Duodenal mucosa (tissue), 2 donors: Measurements from ENCODE around the gene LRRTM2.

Experiments used
- H3K27ac ChIP-seq: one replicate; pipeline ENCODE4 v1.7.0; 2013; ENCODE audit warnings: low read depth, low read length
- H3K27me3 ChIP-seq, 2 donors: one replicate each; pipeline ENCODE4 v1.7.0; 2013; ENCODE audit warnings: low read length in 2 of 2, control low read depth in 1 of 2; ENCODE audit not compliant: insufficient read depth in 2 of 2, control insufficient read depth in 1 of 2
- H3K36me3 ChIP-seq, 2 donors: one replicate each; pipeline ENCODE4 v1.7.0; 2013; ENCODE audit warnings: low read length in 2 of 2, control low read depth in 1 of 2; ENCODE audit not compliant: insufficient read depth in 2 of 2, control insufficient read depth in 1 of 2
- H3K4me1 ChIP-seq, 2 donors: one replicate each; pipeline ENCODE4 v1.7.0; 2013; ENCODE audit warnings: low read length in 2 of 2, control low read depth in 1 of 2; ENCODE audit not compliant: insufficient read depth in 2 of 2, control insufficient read depth in 1 of 2
- H3K4me3 ChIP-seq, 2 donors: one replicate each; pipeline ENCODE4 v1.7.0; 2013; ENCODE audit warnings: low read length in 2 of 2, low read depth in 1 of 2
- H3K9ac ChIP-seq, 2 donors: one replicate each; pipeline ENCODE4 v1.7.0; 2013; ENCODE audit warnings: low read length in 2 of 2, low read depth in 1 of 2
- H3K9me3 ChIP-seq, 2 donors: one replicate each; pipeline ENCODE4 v1.7.0; 2013; ENCODE audit warnings: low read length in 2 of 2, control low read depth in 1 of 2; ENCODE audit not compliant: control insufficient read depth in 1 of 2

LRRTM2 gene

DNA sequence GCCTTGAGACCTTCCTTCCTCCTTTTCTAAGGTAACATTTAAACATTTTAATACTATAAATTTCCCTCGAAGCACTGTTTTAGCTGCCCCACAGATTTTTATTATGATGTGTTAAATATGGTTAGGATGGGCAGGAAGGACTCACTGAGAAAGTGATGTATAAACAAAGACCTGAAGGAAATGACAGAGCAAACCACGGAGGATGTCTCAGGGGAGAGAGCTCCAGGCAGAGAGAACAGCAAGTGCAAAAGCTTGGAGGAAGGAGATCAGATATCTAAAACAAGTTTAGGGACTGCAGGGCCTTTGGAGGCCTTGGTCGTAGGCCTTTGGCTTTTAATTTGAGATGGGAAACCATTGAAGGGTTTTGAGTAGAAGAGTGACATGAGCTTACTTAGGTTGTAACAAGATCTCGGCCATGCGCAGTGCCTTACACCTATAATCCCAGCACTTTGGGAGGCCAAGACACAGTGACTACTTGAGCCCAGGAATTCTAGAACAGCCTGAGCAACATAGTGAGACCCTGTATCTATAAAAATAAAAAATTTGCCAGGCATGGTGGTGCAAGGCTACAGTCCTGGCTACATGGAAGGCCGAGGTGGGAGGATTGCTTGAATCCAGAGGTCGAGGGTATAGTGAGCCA lies 35.5 kb upstream of the LRRTM2 start:
- no peaks in the 10 kb centered on the region for H3K4me1 ChIP-seq
- H3K27me3 ChIP-seq: no peaks in the 10 kb centered on the region
- H3K36me3 ChIP-seq: peaks cover 4 to 47% of the 10 kb centered on the region in 2 donors
- H3K9ac ChIP-seq: no peak overlapping the region
- H3K4me3 ChIP-seq: no peak overlapping the region
- H3K27ac ChIP-seq: no peak overlapping the region
- no peaks in the 10 kb centered on the region for H3K9me3 ChIP-seq

DNA sequence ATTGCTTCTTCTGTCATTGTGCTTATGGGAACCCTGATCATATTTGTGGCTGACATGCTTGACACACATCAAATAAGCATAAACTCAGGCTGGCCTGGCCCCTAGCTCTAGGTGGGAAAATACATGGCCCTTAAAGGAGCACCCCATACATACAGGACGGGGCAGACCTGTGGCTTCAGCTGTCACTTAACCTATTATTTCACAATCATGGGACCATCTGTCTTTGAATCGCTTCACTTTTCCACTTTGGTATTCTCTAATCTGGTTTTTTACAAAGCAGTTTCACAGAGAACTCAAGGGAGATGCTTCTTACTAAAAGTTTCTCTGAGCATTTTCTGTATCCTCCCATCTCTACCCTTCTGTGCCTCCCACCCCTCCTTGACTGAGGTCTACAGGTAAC lies 34.6 kb upstream of the LRRTM2 start:
- H3K4me3 ChIP-seq: no peak overlapping the region
- no peak overlapping the region for H3K27ac ChIP-seq
- H3K27me3 ChIP-seq: no peaks in the 10 kb centered on the region
- no peak overlapping the region for H3K9ac ChIP-seq
- H3K36me3 ChIP-seq: peaks cover 11 to 48% of the 10 kb centered on the region in 2 donors
- H3K9me3 ChIP-seq: no peaks in the 10 kb centered on the region
- no peaks in the 10 kb centered on the region for H3K4me1 ChIP-seq

DNA sequence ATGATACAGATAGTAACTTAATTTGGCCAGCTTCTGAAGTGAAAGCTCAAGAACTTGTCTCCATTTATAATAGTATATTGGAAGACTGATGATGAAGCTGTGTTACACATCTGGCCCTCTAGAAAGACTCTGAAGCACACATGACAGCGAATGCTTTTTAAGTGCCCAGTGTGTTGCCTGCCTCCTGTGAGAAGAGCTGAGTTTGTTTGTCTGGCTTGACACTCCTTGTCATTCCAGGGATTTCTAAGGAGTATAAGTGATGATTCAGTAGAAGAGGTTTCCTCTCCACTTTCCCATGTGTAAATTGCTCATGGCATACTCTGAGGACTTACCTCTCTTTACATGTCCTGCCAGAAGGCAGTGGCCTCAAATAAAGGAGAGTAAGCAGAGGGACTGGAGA lies 30.4 kb upstream of the LRRTM2 start:
- H3K36me3 ChIP-seq: peaks cover 21 to 49% of the 10 kb centered on the region in 2 donors
- no peak overlapping the region for H3K4me3 ChIP-seq
- no peaks in the 10 kb centered on the region for H3K9me3 ChIP-seq
- no peaks in the 10 kb centered on the region for H3K27me3 ChIP-seq
- no peak overlapping the region for H3K9ac ChIP-seq
- peaks cover 0 to 7% of the 10 kb centered on the region in 2 donors for H3K4me1 ChIP-seq
- H3K27ac ChIP-seq: no peak overlapping the region

DNA sequence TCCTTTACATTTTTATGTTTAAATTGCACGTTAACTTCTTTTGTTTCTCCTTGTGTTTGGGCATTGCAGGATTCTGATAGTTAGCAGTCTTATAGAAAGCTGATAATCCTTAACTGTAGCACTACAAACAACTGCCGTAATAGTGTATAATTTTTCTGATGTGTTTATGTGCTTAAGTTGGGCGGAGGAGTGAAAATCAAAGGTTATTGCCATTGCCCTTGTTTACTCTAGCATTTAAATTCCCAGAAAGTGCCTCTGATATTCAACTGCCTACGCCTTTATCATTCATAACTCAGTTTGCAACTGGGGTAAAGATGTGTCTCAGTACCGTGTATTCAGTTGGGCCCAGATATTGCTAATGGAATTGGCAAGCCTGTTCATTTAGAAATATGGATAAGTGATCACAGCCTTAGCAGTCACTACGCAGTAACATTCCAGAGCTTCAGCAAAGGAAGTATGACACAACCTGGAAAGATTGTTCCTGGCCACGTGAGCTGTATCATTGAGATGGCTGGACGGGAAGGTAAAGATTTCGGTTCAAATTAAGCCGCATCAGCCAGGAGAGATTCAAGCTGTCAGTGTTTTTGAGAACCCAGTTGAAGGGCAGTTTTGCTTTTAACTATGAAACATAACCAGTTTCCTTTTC lies 28.1 kb upstream of the LRRTM2 start:
- H3K9ac ChIP-seq: no peak overlapping the region
- H3K4me1 ChIP-seq: peaks cover 0 to 7% of the 10 kb centered on the region in 2 donors
- no peaks in the 10 kb centered on the region for H3K27me3 ChIP-seq
- H3K9me3 ChIP-seq: no peaks in the 10 kb centered on the region
- peaks cover 25 to 49% of the 10 kb centered on the region in 2 donors for H3K36me3 ChIP-seq
- H3K4me3 ChIP-seq: no peak overlapping the region
- no peak overlapping the region for H3K27ac ChIP-seq

DNA sequence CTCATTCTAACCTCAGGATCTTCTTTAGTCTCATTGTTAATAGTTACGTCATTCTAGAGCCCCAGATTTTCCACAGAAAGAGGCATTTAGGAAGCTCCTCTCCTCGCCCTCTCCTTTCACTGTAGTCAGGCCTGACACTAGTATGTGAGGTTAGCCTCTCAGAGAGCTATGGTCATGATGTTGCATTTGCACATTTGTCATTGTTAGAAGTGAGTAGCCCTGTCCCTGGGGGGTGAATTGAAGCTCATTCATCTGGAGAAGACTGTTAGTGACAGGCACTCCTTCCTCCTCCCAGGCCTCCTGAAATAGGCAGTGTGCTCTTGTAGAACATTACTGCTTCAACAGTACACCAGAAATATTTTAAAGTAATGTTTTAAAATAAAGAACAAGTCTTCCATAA lies 26.6 kb upstream of the LRRTM2 start:
- Histone ChIP-seq H3K27ac (no peak overlapping the region), H3K9ac (no peak overlapping the region), H3K27me3 (no peaks in the 10 kb centered on the region), H3K9me3 (no peaks in the 10 kb centered on the region), H3K36me3 (peaks cover 28 to 49% of the 10 kb centered on the region in 2 donors), H3K4me3 (no peak overlapping the region), H3K4me1 (peaks cover 0 to 7% of the 10 kb centered on the region in 2 donors)

DNA sequence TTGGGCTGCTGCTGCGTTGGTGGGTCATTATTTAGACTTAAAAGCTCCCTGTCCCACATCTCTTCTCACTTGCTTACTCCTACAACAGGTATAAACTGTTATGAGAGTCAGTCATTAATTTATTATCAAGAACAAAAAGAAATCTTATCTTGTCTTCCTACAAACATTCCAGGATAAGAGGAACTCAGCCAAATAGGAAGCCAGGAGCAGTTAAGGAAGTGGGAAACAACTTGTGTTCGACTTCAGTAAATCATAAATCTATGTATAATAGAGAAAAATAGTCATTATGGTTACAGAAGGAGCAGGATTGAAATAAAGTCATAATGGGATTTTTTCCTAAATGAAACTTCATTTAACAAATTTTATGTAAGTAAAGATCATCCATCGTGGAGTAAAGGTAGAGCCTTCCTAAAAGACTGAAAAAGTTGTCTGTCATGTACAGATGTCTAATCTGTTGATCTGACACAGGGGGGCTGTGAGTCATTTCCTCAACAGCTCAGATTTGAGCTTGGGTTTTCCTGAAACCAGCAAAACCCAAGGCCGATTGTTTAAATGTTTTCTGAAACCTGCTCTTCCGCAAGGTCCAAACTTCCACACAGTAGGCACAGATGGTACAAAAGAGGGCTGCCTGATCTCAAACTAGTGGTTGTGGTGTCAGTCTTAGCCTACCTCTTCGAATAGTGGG lies 25.3 kb upstream of the LRRTM2 start:
- H3K9ac ChIP-seq: no peak overlapping the region
- no peaks in the 10 kb centered on the region for H3K27me3 ChIP-seq
- peaks cover 34 to 41% of the 10 kb centered on the region in 2 donors for H3K36me3 ChIP-seq
- no peak overlapping the region for H3K27ac ChIP-seq
- no peak overlapping the region for H3K4me3 ChIP-seq
- no peaks in the 10 kb centered on the region for H3K9me3 ChIP-seq
- peaks cover 0 to 7% of the 10 kb centered on the region in 2 donors for H3K4me1 ChIP-seq

DNA sequence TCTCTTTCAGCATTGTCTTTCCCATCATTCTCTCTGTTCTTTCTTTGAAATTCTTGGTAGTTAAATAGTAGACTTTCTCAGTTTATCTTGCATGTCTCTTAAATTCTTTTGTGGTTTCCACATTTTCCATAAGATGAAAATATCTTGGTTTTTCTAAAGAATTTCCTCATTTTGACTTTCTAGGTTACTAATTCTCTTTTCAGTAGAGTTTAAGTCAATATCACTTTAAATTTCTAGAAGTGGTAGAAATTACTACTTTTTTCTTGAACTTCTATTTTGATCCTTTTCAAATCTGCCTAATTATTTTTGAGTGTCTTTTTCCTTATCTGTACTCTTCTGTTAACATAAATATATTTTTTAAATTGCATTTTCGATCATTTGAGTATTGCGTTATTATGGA lies 23.6 kb upstream of the LRRTM2 start:
- no peaks in the 10 kb centered on the region for H3K27me3 ChIP-seq
- H3K9me3 ChIP-seq: no peaks in the 10 kb centered on the region
- no peak overlapping the region for H3K9ac ChIP-seq
- H3K4me1 ChIP-seq: peaks cover 0 to 7% of the 10 kb centered on the region in 2 donors
- H3K36me3 ChIP-seq: peaks cover 23 to 29% of the 10 kb centered on the region in 2 donors
- H3K27ac ChIP-seq: no peak overlapping the region
- H3K4me3 ChIP-seq: no peak overlapping the region

DNA sequence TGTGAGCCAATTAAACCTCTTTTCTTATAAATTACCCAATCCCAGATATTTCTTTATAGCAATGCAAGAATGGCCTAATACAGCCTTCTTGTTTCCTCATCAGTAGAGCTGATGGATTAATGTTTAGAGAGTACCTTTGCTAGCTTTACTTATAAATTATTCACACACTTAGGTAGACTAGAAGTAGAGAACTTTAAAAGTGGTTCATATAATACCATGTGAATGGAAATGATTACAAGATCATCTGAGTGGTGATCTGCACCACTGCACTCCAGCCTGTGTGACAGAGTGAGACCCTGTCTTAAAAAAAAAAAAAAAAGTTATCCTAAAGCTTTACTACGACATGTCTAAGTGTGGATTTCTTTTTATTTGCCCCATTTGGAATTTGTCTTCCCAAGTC lies 23.2 kb upstream of the LRRTM2 start:
- H3K9ac ChIP-seq: no peak overlapping the region
- no peak overlapping the region for H3K27ac ChIP-seq
- no peak overlapping the region for H3K4me3 ChIP-seq
- H3K4me1 ChIP-seq: peaks cover 0 to 6% of the 10 kb centered on the region in 2 donors
- H3K36me3 ChIP-seq: peaks cover 20 to 25% of the 10 kb centered on the region in 2 donors
- H3K27me3 ChIP-seq: no peaks in the 10 kb centered on the region
- no peaks in the 10 kb centered on the region for H3K9me3 ChIP-seq

DNA sequence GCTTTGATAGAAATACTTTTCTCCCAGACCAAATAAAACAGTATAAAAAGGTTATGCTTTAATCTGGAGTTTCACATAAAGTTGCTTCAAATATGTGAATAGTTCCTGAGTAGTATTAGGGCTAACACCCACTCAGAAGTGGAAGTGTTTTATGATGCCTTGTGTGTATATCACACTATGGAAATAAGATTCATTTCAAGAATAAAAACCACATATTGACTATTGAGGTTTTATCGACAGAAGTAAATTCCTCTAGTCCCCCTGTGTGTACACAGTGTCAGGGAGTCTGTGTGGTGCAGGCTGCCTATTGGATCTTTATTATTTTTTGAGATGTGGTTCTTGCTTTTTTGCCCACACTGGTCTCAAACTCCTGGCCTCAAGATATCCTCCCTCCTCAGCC lies 20.8 kb upstream of the LRRTM2 start:
- no peaks in the 10 kb centered on the region for H3K4me1 ChIP-seq
- H3K4me3 ChIP-seq: no peak overlapping the region
- peaks cover 21 to 30% of the 10 kb centered on the region in 2 donors for H3K36me3 ChIP-seq
- no peak overlapping the region for H3K27ac ChIP-seq
- no peaks in the 10 kb centered on the region for H3K27me3 ChIP-seq
- H3K9ac ChIP-seq: no peak overlapping the region
- H3K9me3 ChIP-seq: no peaks in the 10 kb centered on the region

DNA sequence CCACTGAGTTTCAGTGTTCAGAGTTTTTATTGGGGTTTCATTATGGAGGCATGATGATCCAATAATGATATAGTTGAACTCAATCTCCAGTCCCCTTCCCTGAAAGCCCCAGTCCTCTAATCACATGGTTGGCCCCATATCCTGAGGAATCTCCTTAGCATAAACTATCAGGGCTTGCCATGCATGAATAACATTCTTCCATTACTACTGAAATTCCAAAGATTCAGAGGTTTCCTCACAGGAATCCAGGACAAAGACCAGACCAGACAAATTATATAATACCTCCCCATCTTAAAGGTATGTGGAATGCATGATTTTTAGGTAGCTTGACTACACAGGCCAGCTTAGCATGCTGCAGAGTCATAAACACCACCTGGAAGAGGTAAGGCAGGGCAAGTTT lies 15.5 kb upstream of the LRRTM2 start:
- H3K9ac ChIP-seq: no peak overlapping the region
- peaks cover 30 to 44% of the 10 kb centered on the region in 2 donors for H3K36me3 ChIP-seq
- H3K27ac ChIP-seq: no peak overlapping the region

More for the DNA sequence above, 15.5 kb upstream of the LRRTM2 start:
- Histone ChIP-seq H3K4me1 (no peaks in the 10 kb centered on the region), H3K4me3 (no peak overlapping the region), H3K27me3 (no peaks in the 10 kb centered on the region), H3K9me3 (peaks cover 0 to 3% of the 10 kb centered on the region in 2 donors)
